HCT116 (cell line): ENCODE data around the gene POLA1.

Experiments
- CTCF ChIP-seq, 3 experiments: fragments of 200-600 bp in 1 of 3; sonication (generic) in 1 of 3; IDR thresholded peaks in 2 of 3; conservative IDR thresholded peaks in 1 of 3; 2 replicates each; pipeline ENCODE4 v1.5.1; 2012 to 2017; ENCODE audit warnings: low read depth in 2 of 3, low read length in 2 of 3, antibody characterized with exemption in 1 of 3, borderline replicate concordance in 1 of 3, control low read depth in 1 of 3, mild to moderate bottlenecking in 1 of 3, mixed read lengths in 1 of 3, mixed run types in 1 of 3, moderate library complexity in 1 of 3; ENCODE audit not compliant: insufficient read depth in 1 of 3
- EZH2 ChIP-seq: fragments of 200-600 bp; sonication (generic); IDR thresholded peaks from 2 replicates; pipeline ENCODE4 v1.6.1; 2017; ENCODE audit warnings: antibody characterized with exemption, mixed run types
- POLR2A ChIP-seq: IDR thresholded peaks from 2 replicates; pipeline ENCODE4 v1.7.0; 2011; ENCODE audit warnings: borderline replicate concordance; ENCODE audit not compliant: insufficient read depth, insufficient read length; ENCODE audit errors: extremely low read depth
- RAD21 ChIP-seq: IDR thresholded peaks from 2 replicates; pipeline ENCODE4 v1.6.1; 2012; ENCODE audit warnings: low read depth, mild to moderate bottlenecking

- no peak for TF ChIP-seq RAD21
- TF ChIP-seq EZH2 = no peak
- TF ChIP-seq POLR2A = no peak
- TF ChIP-seq CTCF (IDR thresholded peaks at IDR 0.05 in 2 of 3, conservative IDR thresholded peaks at IDR 0.05 in 1 of 3; ENCODE audit: borderline replicate concordance in 1 of 3, insufficient read depth in 1 of 3, low read depth in 2 of 3, low read length in 2 of 3) = no peak
Measured at GRCh38 chrX:25020391-25020904, 326.7 kb downstream of the POLA1 start.
